ENCODE data around the gene MAP2K7. TPM values are rescaled to one million over a fixed set of nuclear protein-coding genes. Genes with fewer than 3 reads are reported as not detected.

MAP2K7 gene
- total RNA-seq, 4 donors from 2014 or later: 9.9 to 16.2 (median 12.4) TPM

GRCh38 chr19:7864690-7865074, 39.0 kb upstream of the MAP2K7 start:
- TF ChIP-seq CTCF (IDR thresholded peaks at IDR 0.05; ENCODE audit: low read depth): no peak

- TF ChIP-seq CTCF (IDR thresholded peaks at IDR 0.05; ENCODE audit: low read depth): no peak
These were observed 38.3 kb upstream of the MAP2K7 start for GRCh38 chr19:7865262-7865911.

- TF ChIP-seq CTCF (IDR thresholded peaks at IDR 0.05; ENCODE audit: low read depth): no peak
These were observed 37.1 kb upstream of the MAP2K7 start for GRCh38 chr19:7866399-7867091.

- no peak for TF ChIP-seq CTCF (IDR thresholded peaks at IDR 0.05; ENCODE audit: low read depth)
These were observed 36.4 kb upstream of the MAP2K7 start for GRCh38 chr19:7867092-7867844.

- no peak for TF ChIP-seq CTCF (IDR thresholded peaks at IDR 0.05; ENCODE audit: low read depth)
These were observed 35.4 kb upstream of the MAP2K7 start for GRCh38 chr19:7868326-7868670.

- no peak for TF ChIP-seq CTCF (IDR thresholded peaks at IDR 0.05; ENCODE audit: low read depth)
These were observed 34.8 kb upstream of the MAP2K7 start for GRCh38 chr19:7868671-7869452.

All from subcutaneous adipose tissue (tissue), 4 donors.